ENCODE results near the gene MYRIP.

Gene MYRIP

GRCh38 chr3:39839484-39839883 lies 30.1 kb downstream of the MYRIP start:
- Histone ChIP-seq H3K4me2 (ENCODE audit: low read length) (no peak overlapping the region), H3K9ac (ENCODE audit: low read length) (no peak overlapping the region), H3F3A (ENCODE audit: insufficient read depth, low read length) (no peaks in the 10 kb centered on the region), H3K4me1 (ENCODE audit: insufficient read depth, low read length, severe bottlenecking) (no peaks in the 10 kb centered on the region), H3K27me3 (ENCODE audit: insufficient read depth, low read length) (no peaks in the 10 kb centered on the region), H3K36me3 (ENCODE audit: insufficient read depth, low read length) (no peaks in the 10 kb centered on the region), H3K27ac (ENCODE audit: low read depth, low read length, poor library complexity, severe bottlenecking) (no peak overlapping the region), H3K9me3 (ENCODE audit: low read length) (no peaks in the 10 kb centered on the region), H3K79me2 (ENCODE audit: insufficient read depth, low read length) (no peaks in the 10 kb centered on the region), H3K4me3 (ENCODE audit: low read depth, low read length, poor library complexity, severe bottlenecking) (no peak overlapping the region), H4K20me1 (ENCODE audit: insufficient read depth, low read length) (no peaks in the 10 kb centered on the region), H2AFZ (ENCODE audit: low read length) (no peak overlapping the region), H3K9me2 (ENCODE audit: low read depth, low read length) (no peaks in the 10 kb centered on the region)
- no peak for TF ChIP-seq CTCF (IDR thresholded peaks at IDR 0.05; ENCODE audit: low read length)
- no peak for TF ChIP-seq EZH2 (IDR thresholded peaks at IDR 0.05; ENCODE audit: borderline replicate concordance, low read length)

GRCh38 chr3:39843440-39843839 lies 34.0 kb downstream of the MYRIP start:
- Histone ChIP-seq H3K9me3 (ENCODE audit: low read length) (no peaks in the 10 kb centered on the region), H3K4me3 (ENCODE audit: low read depth, low read length, poor library complexity, severe bottlenecking) (no peak overlapping the region), H3F3A (ENCODE audit: insufficient read depth, low read length) (no peaks in the 10 kb centered on the region), H3K9ac (ENCODE audit: low read length) (no peak overlapping the region), H3K4me2 (ENCODE audit: low read length) (no peak overlapping the region), H3K27ac (ENCODE audit: low read depth, low read length, poor library complexity, severe bottlenecking) (no peak overlapping the region), H3K36me3 (ENCODE audit: insufficient read depth, low read length) (no peaks in the 10 kb centered on the region), H3K4me1 (ENCODE audit: insufficient read depth, low read length, severe bottlenecking) (no peaks in the 10 kb centered on the region), H3K79me2 (ENCODE audit: insufficient read depth, low read length) (no peaks in the 10 kb centered on the region), H2AFZ (ENCODE audit: low read length) (no peak overlapping the region), H4K20me1 (ENCODE audit: insufficient read depth, low read length) (no peaks in the 10 kb centered on the region), H3K9me2 (ENCODE audit: low read depth, low read length) (no peaks in the 10 kb centered on the region), H3K27me3 (ENCODE audit: insufficient read depth, low read length) (no peaks in the 10 kb centered on the region)
- no peak for TF ChIP-seq CTCF (IDR thresholded peaks at IDR 0.05; ENCODE audit: low read length)
- no peak for TF ChIP-seq EZH2 (IDR thresholded peaks at IDR 0.05; ENCODE audit: borderline replicate concordance, low read length)

- Histone ChIP-seq H3K9me2 (ENCODE audit: low read depth, low read length) (no peaks in the 10 kb centered on the region), H3K4me3 (ENCODE audit: low read depth, low read length, poor library complexity, severe bottlenecking) (no peak overlapping the region), H3K27me3 (ENCODE audit: insufficient read depth, low read length) (no peaks in the 10 kb centered on the region), H2AFZ (ENCODE audit: low read length) (no peak overlapping the region), H3K36me3 (ENCODE audit: insufficient read depth, low read length) (no peaks in the 10 kb centered on the region), H3K9ac (ENCODE audit: low read length) (no peak overlapping the region), H3K4me1 (ENCODE audit: insufficient read depth, low read length, severe bottlenecking) (no peaks in the 10 kb centered on the region), H3K4me2 (ENCODE audit: low read length) (no peak overlapping the region), H3F3A (ENCODE audit: insufficient read depth, low read length) (no peaks in the 10 kb centered on the region), H4K20me1 (ENCODE audit: insufficient read depth, low read length) (no peaks in the 10 kb centered on the region), H3K79me2 (ENCODE audit: insufficient read depth, low read length) (no peaks in the 10 kb centered on the region), H3K9me3 (ENCODE audit: low read length) (no peaks in the 10 kb centered on the region), H3K27ac (ENCODE audit: low read depth, low read length, poor library complexity, severe bottlenecking) (no peak overlapping the region)
- TF ChIP-seq EZH2 (IDR thresholded peaks at IDR 0.05; ENCODE audit: borderline replicate concordance, low read length) (no peak), CTCF (IDR thresholded peaks at IDR 0.05; ENCODE audit: low read length) (no peak)
These were observed 39.0 kb downstream of the MYRIP start for GRCh38 chr3:39848365-39848764.

All from OCI-LY1 (cell line).